CD4-positive, alpha-beta T cell (primary cell): ENCODE data around the gene ZNF385B. TPM values are rescaled to one million over a fixed set of nuclear protein-coding genes. Genes with fewer than 3 reads are reported as not detected.

ENCODE experiments used
- ATAC-seq: fragments of 200-7000 bp; cut with Tn5 transposase; one replicate; pipeline ENCODE4 v1.10.0; 2022; ENCODE audit warnings: mild to moderate bottlenecking; ENCODE audit not compliant: poor library complexity
- CTCF ChIA-PET: fragments of 350-600 bp; sonication (Branson Sonifier 250); formaldehyde crosslinking; loops from one replicate; lab custom pipeline; 2021; ENCODE audit warnings: antibody characterized with exemption, inconsistent platforms; lab: Charles Lee
- POLR2A ChIA-PET: fragments of 350-600 bp; sonication (Branson Sonifier 250); formaldehyde crosslinking; loops from one replicate; lab custom pipeline; 2021; ENCODE audit warnings: antibody characterized with exemption, inconsistent platforms; lab: Charles Lee
- DNase-seq, 14 experiments: peaks; one replicate each; pipeline ENCODE4 v3.0.0-alpha.2; 2013 to 2020; ENCODE audit warnings: mixed read lengths in 2 of 14
- H3K27ac ChIP-seq, 2 donors: one replicate each; pipeline versions ENCODE4 v1.5.1 to v1.7.0; 2013; ENCODE audit warnings: low read length in 2 of 2, low read depth in 1 of 2, mild to moderate bottlenecking in 1 of 2
- H3K27me3 ChIP-seq, 2 experiments: 1 replicate in 1 of 2; 2 replicates in 1 of 2; pipeline versions ENCODE4 v1.6.1 to v1.7.0; 2013; ENCODE audit warnings: low read length in 2 of 2, control low read depth in 1 of 2, mild to moderate bottlenecking in 1 of 2, moderate library complexity in 1 of 2; ENCODE audit not compliant: insufficient read depth in 2 of 2, control insufficient read depth in 1 of 2
- H3K36me3 ChIP-seq: one replicate; pipeline ENCODE4 v1.6.1; 2013; ENCODE audit warnings: low read length, control low read depth; ENCODE audit not compliant: insufficient read depth
- H3K4me1 ChIP-seq: one replicate; pipeline ENCODE4 v1.6.1; 2013; ENCODE audit warnings: low read length, control low read depth; ENCODE audit not compliant: insufficient read depth
- H3K4me3 ChIP-seq: one replicate; pipeline ENCODE4 v1.5.1; 2013; ENCODE audit warnings: mild to moderate bottlenecking, low read length, moderate library complexity
- H3K9me3 ChIP-seq, 2 experiments: 1 replicate in 1 of 2; 2 replicates in 1 of 2; pipeline versions ENCODE4 v1.6.1 to v1.7.0; 2013; ENCODE audit warnings: low read length in 2 of 2, mild to moderate bottlenecking in 2 of 2, control low read depth in 1 of 2, moderate library complexity in 1 of 2; ENCODE audit not compliant: control insufficient read depth in 1 of 2, insufficient read depth in 1 of 2
- H3K27ac Mint-ChIP-seq: one replicate; pipeline ENCODE4 v1.8.0; 2020; ENCODE audit warnings: mixed read lengths
- H3K27me3 Mint-ChIP-seq: one replicate; pipeline ENCODE4 v1.8.0; 2021; ENCODE audit warnings: mixed read lengths
- H3K36me3 Mint-ChIP-seq: one replicate; pipeline ENCODE4 v1.8.0; 2021; ENCODE audit warnings: low read depth, mixed read lengths
- H3K4me1 Mint-ChIP-seq: one replicate; pipeline ENCODE4 v1.8.0; 2021; ENCODE audit warnings: low read depth, mixed read lengths
- H3K4me3 Mint-ChIP-seq: one replicate; pipeline ENCODE4 v1.8.0; 2020; ENCODE audit warnings: mild to moderate bottlenecking, mixed read lengths
- H3K9me3 Mint-ChIP-seq: one replicate; pipeline ENCODE4 v1.8.0; 2020; ENCODE audit warnings: mixed read lengths
- intact Hi-C, 2 experiments: fragments of 100-400 bp; cut with DNase I in 1 of 2; cut with micrococcal nuclease in 1 of 2; formaldehyde crosslinking; loops; one replicate each; pipeline versions ENCODE4 v1.15.1 to v1.9.0; 2023 to 2025; cut with DNase I, micrococcal nuclease
- total RNA-seq, 174 experiments: library from RNA in 2 of 174; stranded (reverse) in 2 of 174; gene quantifications; one replicate each; pipeline ENCODE4 v1.2.3 and lab custom pipeline; 2021 to 2026
- TF ChIP-seq, protein P1 (sequence below): fragments of 200-600 bp; IDR thresholded peaks from one replicate; pipeline ENCODE4 v1.8.0; 2022; ENCODE audit warnings: antibody characterized with exemption, mild to moderate bottlenecking

Gene ZNF385B
- total RNA-seq, 2 experiments from 2014 or later: not detected

DNA sequence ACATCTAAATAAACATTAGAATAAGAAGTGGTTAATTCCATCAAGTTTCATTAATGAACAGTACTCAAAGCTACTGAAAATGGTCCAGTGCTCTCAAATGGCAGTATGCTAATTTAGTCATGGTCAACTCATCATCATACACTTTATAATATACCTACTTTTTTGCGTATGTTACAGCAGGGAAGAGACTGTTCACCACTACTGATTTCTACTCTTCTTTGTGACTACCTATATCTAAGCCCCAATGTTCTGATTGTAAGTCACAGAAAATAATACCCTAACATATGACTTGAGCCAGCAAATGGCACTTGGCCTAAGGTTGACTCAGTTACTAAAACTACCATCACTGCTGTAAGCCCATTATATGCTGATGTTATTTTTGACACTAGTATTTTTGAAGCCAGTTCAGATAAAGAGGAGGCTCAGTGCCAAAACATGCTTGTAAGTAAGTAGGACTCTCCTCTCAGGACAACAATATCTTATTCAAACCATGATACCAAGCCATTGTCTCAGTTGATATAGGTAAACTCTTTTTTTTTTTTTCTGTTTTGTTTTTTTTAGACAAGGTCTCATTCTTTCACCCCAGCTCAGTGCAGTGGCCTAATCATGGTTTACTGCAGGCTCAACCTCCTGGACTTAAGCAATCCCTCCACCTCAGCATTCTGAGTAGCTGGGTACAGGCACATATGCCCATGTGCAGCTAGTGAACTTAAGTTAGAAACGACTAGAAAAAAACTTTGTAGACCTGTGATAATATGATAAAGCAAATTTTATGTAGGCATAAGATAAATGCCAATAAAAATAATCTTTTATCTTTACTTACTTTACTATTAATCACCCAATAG is 266.9 kb downstream of the ZNF385B start:
- ChIA-PET CTCF (no interaction called here), POLR2A (no interaction called here)
- TF ChIP-seq, protein P1, sequence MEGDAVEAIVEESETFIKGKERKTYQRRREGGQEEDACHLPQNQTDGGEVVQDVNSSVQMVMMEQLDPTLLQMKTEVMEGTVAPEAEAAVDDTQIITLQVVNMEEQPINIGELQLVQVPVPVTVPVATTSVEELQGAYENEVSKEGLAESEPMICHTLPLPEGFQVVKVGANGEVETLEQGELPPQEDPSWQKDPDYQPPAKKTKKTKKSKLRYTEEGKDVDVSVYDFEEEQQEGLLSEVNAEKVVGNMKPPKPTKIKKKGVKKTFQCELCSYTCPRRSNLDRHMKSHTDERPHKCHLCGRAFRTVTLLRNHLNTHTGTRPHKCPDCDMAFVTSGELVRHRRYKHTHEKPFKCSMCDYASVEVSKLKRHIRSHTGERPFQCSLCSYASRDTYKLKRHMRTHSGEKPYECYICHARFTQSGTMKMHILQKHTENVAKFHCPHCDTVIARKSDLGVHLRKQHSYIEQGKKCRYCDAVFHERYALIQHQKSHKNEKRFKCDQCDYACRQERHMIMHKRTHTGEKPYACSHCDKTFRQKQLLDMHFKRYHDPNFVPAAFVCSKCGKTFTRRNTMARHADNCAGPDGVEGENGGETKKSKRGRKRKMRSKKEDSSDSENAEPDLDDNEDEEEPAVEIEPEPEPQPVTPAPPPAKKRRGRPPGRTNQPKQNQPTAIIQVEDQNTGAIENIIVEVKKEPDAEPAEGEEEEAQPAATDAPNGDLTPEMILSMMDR: no peak
- Mint-ChIP-seq H3K36me3 (no peaks in the 10 kb centered on the region), H3K4me3 (no peak overlapping the region), H3K9me3 (peaks cover 2% of the 10 kb centered on the region), H3K27me3 (no peaks in the 10 kb centered on the region), H3K27ac (no peak overlapping the region), H3K4me1 (no peaks in the 10 kb centered on the region)
- Histone ChIP-seq H3K27me3 (no peaks in the 10 kb centered on the region), H3K4me3 (no peak overlapping the region), H3K9me3 (peaks cover 0 to 5% of the 10 kb centered on the region in 2 experiments), H3K4me1 (no peaks in the 10 kb centered on the region), H3K27ac (no peak overlapping the region), H3K36me3 (no peaks in the 10 kb centered on the region)
- no peak for DNase-seq
- no peak for ATAC-seq
- intact Hi-C loops: no loop called here

DNA sequence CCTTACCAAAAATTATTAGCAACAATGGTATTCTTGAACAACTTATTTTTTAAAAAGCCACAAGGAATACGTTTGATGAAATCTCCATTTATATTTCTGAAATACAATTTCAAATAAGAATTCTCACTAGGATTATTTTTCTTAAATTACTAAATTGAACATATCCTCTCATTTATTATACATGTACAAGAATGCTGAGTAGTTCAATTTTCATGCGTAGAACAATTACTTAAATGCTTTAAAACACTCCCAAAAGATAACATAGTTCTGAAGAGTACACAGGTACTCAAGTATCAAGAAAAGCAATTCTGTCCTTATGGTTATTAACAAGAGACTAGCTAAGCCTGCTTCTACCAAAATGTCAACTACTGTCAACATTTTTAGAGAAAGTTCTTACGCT is 268.1 kb downstream of the ZNF385B start:
- POLR2A ChIA-PET: no interaction called here
- CTCF ChIA-PET: no interaction called here
- ATAC-seq: no peak
- Mint-ChIP-seq H3K9me3 (peaks cover 2% of the 10 kb centered on the region), H3K27ac (no peak overlapping the region), H3K4me1 (no peaks in the 10 kb centered on the region), H3K36me3 (no peaks in the 10 kb centered on the region), H3K27me3 (no peaks in the 10 kb centered on the region), H3K4me3 (no peak overlapping the region)
- H3K36me3 ChIP-seq: no peaks in the 10 kb centered on the region
- no peaks in the 10 kb centered on the region for H3K27me3 ChIP-seq
- DNase-seq: no peak
- peaks cover 0 to 5% of the 10 kb centered on the region in 2 experiments for H3K9me3 ChIP-seq
- H3K4me3 ChIP-seq: no peak overlapping the region
- TF ChIP-seq, protein P1: no peak
- intact Hi-C loops: no loop called here
- H3K4me1 ChIP-seq: no peaks in the 10 kb centered on the region
- H3K27ac ChIP-seq: no peak overlapping the region

DNA sequence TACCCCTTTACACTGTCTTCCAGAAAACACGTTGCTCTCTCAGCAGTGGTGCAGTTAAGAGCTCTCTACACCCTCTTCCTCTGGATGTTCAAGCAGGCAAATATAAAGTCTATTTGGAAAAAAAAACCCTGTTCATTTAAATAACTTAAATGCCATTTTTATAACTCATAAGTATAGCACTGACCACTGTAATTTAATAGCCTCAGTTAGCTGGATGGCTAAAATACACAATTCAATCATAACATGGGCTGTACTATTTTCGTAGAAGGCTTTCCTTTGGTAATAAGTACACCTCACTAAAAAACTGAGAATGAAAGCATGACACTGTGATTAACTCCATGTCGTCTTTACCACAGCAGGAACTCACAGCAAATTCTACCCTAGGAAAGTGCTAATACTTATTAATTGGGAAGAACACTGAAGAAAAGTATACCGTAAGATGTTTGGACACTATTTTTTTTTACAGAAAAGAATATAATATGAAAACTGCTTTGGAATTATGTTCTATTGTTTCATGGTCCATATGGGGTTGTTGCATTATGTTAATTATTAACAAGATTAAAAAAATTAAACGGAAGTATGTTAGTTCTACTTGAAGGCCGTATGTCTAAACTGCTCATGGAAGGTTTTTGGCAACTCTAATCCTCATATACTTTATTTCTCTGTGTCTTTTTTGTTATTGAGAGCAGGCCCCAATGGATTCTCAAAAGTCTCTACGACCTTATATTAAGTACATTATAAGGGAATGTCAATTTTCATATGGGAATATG is 269.1 kb downstream of the ZNF385B start:
- no peaks in the 10 kb centered on the region for H3K4me1 ChIP-seq
- ATAC-seq (no peak), DNase-seq (no peak)
- no peak overlapping the region for H3K27ac Mint-ChIP-seq
- H3K4me3 ChIP-seq: no peak overlapping the region
- no peaks in the 10 kb centered on the region for H3K36me3 ChIP-seq
- no peaks in the 10 kb centered on the region for H3K27me3 Mint-ChIP-seq
- TF ChIP-seq, protein P1: no peak
- H3K4me1 Mint-ChIP-seq: no peaks in the 10 kb centered on the region
- no peak overlapping the region for H3K4me3 Mint-ChIP-seq
- H3K36me3 Mint-ChIP-seq: no peaks in the 10 kb centered on the region
- CTCF ChIA-PET: no interaction called here
- POLR2A ChIA-PET: no interaction called here
- H3K27ac ChIP-seq: no peak overlapping the region
- H3K27me3 ChIP-seq: no peaks in the 10 kb centered on the region
- H3K9me3 Mint-ChIP-seq: peaks cover 2% of the 10 kb centered on the region
- intact Hi-C loops: no loop called here
- H3K9me3 ChIP-seq: peaks cover 0 to 5% of the 10 kb centered on the region in 2 experiments
